Astrocyte (in vitro differentiated cells and primary cell): ENCODE measurements around the gene ABHD17C. TPM values are rescaled to one million over a fixed set of nuclear protein-coding genes. Genes with fewer than 3 reads are reported as not detected.

Experiments used
- DNase-seq: peaks from one replicate; pipeline ENCODE4 v3.0.0-alpha.2; 2010; ENCODE audit warnings: low read depth
- FAIRE-seq: peaks from 2 replicates; lab custom pipeline; 2011; peaks lifted over from hg19 to GRCh38; lab: Jason Lieb, UNC
- H2AFZ ChIP-seq: 2 replicates; pipeline ENCODE4 v1.6.0; 2012; ENCODE audit warnings: low read depth, low read length, inconsistent platforms
- H3K27ac ChIP-seq: 2 replicates; pipeline ENCODE4 v1.5.1; 2011; ENCODE audit warnings: low read depth, low read length, inconsistent platforms
- H3K27me3 ChIP-seq: 2 replicates; pipeline ENCODE4 v1.6.0; 2011; ENCODE audit warnings: low read length, inconsistent platforms; ENCODE audit not compliant: insufficient read depth
- H3K36me3 ChIP-seq: 2 replicates; pipeline ENCODE4 v1.5.1; 2011; ENCODE audit warnings: low read length, inconsistent platforms; ENCODE audit not compliant: insufficient read depth
- H3K4me1 ChIP-seq: 2 replicates; pipeline ENCODE4 v1.5.1; 2011; ENCODE audit warnings: low read length, inconsistent platforms; ENCODE audit not compliant: insufficient read depth
- H3K4me2 ChIP-seq: 2 replicates; pipeline ENCODE4 v1.6.0; 2012; ENCODE audit warnings: low read length, inconsistent platforms
- H3K4me3 ChIP-seq: 2 replicates; pipeline ENCODE4 v1.5.1; 2011; ENCODE audit warnings: low read depth, mild to moderate bottlenecking, low read length, inconsistent platforms; ENCODE audit not compliant: insufficient read depth
- H3K79me2 ChIP-seq: 2 replicates; pipeline ENCODE4 v1.6.0; 2012; ENCODE audit warnings: mild to moderate bottlenecking, low read length, inconsistent platforms; ENCODE audit not compliant: insufficient read depth
- H3K9ac ChIP-seq: 2 replicates; pipeline ENCODE4 v1.6.0; 2012; ENCODE audit warnings: mild to moderate bottlenecking, low read length, inconsistent platforms
- H3K9me3 ChIP-seq: 2 replicates; pipeline ENCODE4 v1.5.1; 2012; ENCODE audit warnings: low read depth, mild to moderate bottlenecking, low read length, inconsistent platforms; ENCODE audit not compliant: insufficient read depth
- H4K20me1 ChIP-seq: 2 replicates; pipeline ENCODE4 v1.6.0; 2012; ENCODE audit warnings: low read length, inconsistent platforms; ENCODE audit not compliant: insufficient read depth
- H3K27ac Mint-ChIP-seq: one replicate; pipeline ENCODE4 v1.8.0; 2021; ENCODE audit warnings: mild to moderate bottlenecking, mixed read lengths; ENCODE audit not compliant: unreplicated experiment
- H3K27me3 Mint-ChIP-seq: one replicate; pipeline ENCODE4 v1.8.0; 2021; ENCODE audit warnings: low read depth, mixed read lengths; ENCODE audit not compliant: unreplicated experiment
- H3K36me3 Mint-ChIP-seq: one replicate; pipeline ENCODE4 v1.8.0; 2021; ENCODE audit warnings: low read depth, mixed read lengths; ENCODE audit not compliant: unreplicated experiment
- H3K4me1 Mint-ChIP-seq: one replicate; pipeline ENCODE4 v1.8.0; 2021; ENCODE audit warnings: low read depth, mixed read lengths; ENCODE audit not compliant: unreplicated experiment
- H3K4me3 Mint-ChIP-seq: one replicate; pipeline ENCODE4 v1.8.0; 2021; ENCODE audit warnings: mild to moderate bottlenecking, moderate library complexity, mixed read lengths; ENCODE audit not compliant: unreplicated experiment
- H3K9me3 Mint-ChIP-seq: one replicate; pipeline ENCODE4 v1.8.0; 2021; ENCODE audit warnings: mild to moderate bottlenecking, mixed read lengths; ENCODE audit not compliant: unreplicated experiment
- CTCF ChIP-seq: IDR thresholded peaks from 2 replicates; pipeline ENCODE4 v1.5.1; 2011; ENCODE audit warnings: low read depth, mild to moderate bottlenecking, inconsistent platforms, low read length, moderate library complexity; ENCODE audit not compliant: insufficient read depth
- EZH2 ChIP-seq: IDR thresholded peaks from 2 replicates; pipeline ENCODE4 v1.6.1; 2012; ENCODE audit warnings: mild to moderate bottlenecking, low read length, inconsistent platforms; ENCODE audit not compliant: insufficient read depth
- total RNA-seq: library from RNA; stranded (reverse); gene quantifications from 2 replicates; pipeline ENCODE4 v1.2.1, GENCODE V29; 2021

The ABHD17C gene
- total RNA-seq, 1 donor from 2014 or later, result 10.2 TPM

GRCh38 chr15:80745888-80746287 is 50.8 kb downstream of the ABHD17C start:
- H3K4me3 ChIP-seq, result no peak overlapping the region
- H3K9ac ChIP-seq, result no peak overlapping the region
- H3K36me3 ChIP-seq, result no peaks in the 10 kb centered on the region
- H3K79me2 ChIP-seq, result peaks cover 31% of the 10 kb centered on the region
- no peaks in the 10 kb centered on the region for H3K9me3 ChIP-seq
- H2AFZ ChIP-seq, result no peak overlapping the region
- Mint-ChIP-seq H3K4me1 (peaks cover 7% of the 10 kb centered on the region), H3K27me3 (no peaks in the 10 kb centered on the region), H3K9me3 (peaks cover 2% of the 10 kb centered on the region), H3K36me3 (no peaks in the 10 kb centered on the region), H3K27ac (no peak overlapping the region), H3K4me3 (no peak overlapping the region)
- no peak overlapping the region for H3K27ac ChIP-seq
- H3K4me2 ChIP-seq, result no peak overlapping the region
- peaks cover 18% of the 10 kb centered on the region for H4K20me1 ChIP-seq
- H3K4me1 ChIP-seq, result no peaks in the 10 kb centered on the region
- DNase-seq, result no peak
- no peaks in the 10 kb centered on the region for H3K27me3 ChIP-seq
- FAIRE-seq, result no peak
- TF ChIP-seq CTCF, result no peak

- H3K27ac Mint-ChIP-seq, result no peak overlapping the region
- Histone ChIP-seq H4K20me1 (peaks cover 17% of the 10 kb centered on the region), H3K79me2 (peaks cover 31% of the 10 kb centered on the region), H3K27me3 (no peaks in the 10 kb centered on the region), H3K4me3 (no peak overlapping the region), H2AFZ (no peak overlapping the region), H3K36me3 (no peaks in the 10 kb centered on the region), H3K9me3 (no peaks in the 10 kb centered on the region), H3K4me1 (no peaks in the 10 kb centered on the region), H3K4me2 (peak overlapping the region; percentile 21), H3K27ac (no peak overlapping the region), H3K9ac (no peak overlapping the region)
- H3K27me3 Mint-ChIP-seq, result no peaks in the 10 kb centered on the region
- DNase-seq (no peak), FAIRE-seq (no peak)
- no peak overlapping the region for H3K4me3 Mint-ChIP-seq
- TF ChIP-seq EZH2, result no peak
- no peak for TF ChIP-seq CTCF
- peaks cover 2% of the 10 kb centered on the region for H3K9me3 Mint-ChIP-seq
- no peaks in the 10 kb centered on the region for H3K36me3 Mint-ChIP-seq
- H3K4me1 Mint-ChIP-seq, result peaks cover 7% of the 10 kb centered on the region
Observed at GRCh38 chr15:80747317-80748053, 52.4 kb downstream of the ABHD17C start.

GRCh38 chr15:80749589-80749988 is 54.5 kb downstream of the ABHD17C start:
- H3K9me3 ChIP-seq, result no peaks in the 10 kb centered on the region
- FAIRE-seq (no peak), DNase-seq (no peak)
- no peaks in the 10 kb centered on the region for H3K36me3 ChIP-seq
- no peaks in the 10 kb centered on the region for H3K27me3 ChIP-seq
- H3K4me2 ChIP-seq, result no peak overlapping the region
- Mint-ChIP-seq H3K27ac (no peak overlapping the region), H3K4me1 (peaks cover 7% of the 10 kb centered on the region), H3K36me3 (peaks cover 3% of the 10 kb centered on the region), H3K9me3 (peaks cover 2% of the 10 kb centered on the region), H3K4me3 (no peak overlapping the region), H3K27me3 (no peaks in the 10 kb centered on the region)
- TF ChIP-seq CTCF, result no peak
- no peak for TF ChIP-seq EZH2
- no peak overlapping the region for H3K9ac ChIP-seq
- no peak overlapping the region for H3K4me3 ChIP-seq
- H3K79me2 ChIP-seq, result peaks cover 24% of the 10 kb centered on the region
- no peak overlapping the region for H2AFZ ChIP-seq
- H3K4me1 ChIP-seq, result no peaks in the 10 kb centered on the region
- H4K20me1 ChIP-seq, result peaks cover 13% of the 10 kb centered on the region
- H3K27ac ChIP-seq, result no peak overlapping the region
